Measurements from ENCODE around the gene CAPN10. TPM values are rescaled to one million over a fixed set of nuclear protein-coding genes. Genes with fewer than 3 reads are reported as not detected.
A peak's percentile ranks its signal among the peaks of the same experiment; 100 is the strongest.

The CAPN10 gene
- total and polyA plus RNA-seq, 3 experiments from 2014 or later = 19.5 to 40.5 (median 36.1) TPM

GRCh38 chr2:240568678-240569522, 17.6 kb upstream of the CAPN10 start:
- H3K27ac ChIP-seq (ENCODE audit: low read depth, low read length) = peak overlapping the region; percentile 54
- no peaks in the 10 kb centered on the region for H3K36me3 ChIP-seq (ENCODE audit: insufficient read depth, low read length)
- peak; percentile 49 to 81 (median 76) for DNase-seq
- CTCF ChIA-PET = interaction anchor here (0.7 to 2.3 kb wide), 8 partner anchors 8 to 272 kb away, joined by 3 to 16 read pairs (median 4); partner anchors contain the start of genes CAPN10 and DUSP28
- H3K27me3 ChIP-seq (ENCODE audit: insufficient read depth, low read length, poor library complexity, severe bottlenecking) = no peaks in the 10 kb centered on the region
- H3K4me1 ChIP-seq (ENCODE audit: insufficient read depth, low read length) = peaks cover 66% of the 10 kb centered on the region
- no peaks in the 10 kb centered on the region for H3K9me3 ChIP-seq (ENCODE audit: low read length)
- peak overlapping the region; percentile 66 to 88 (median 76) for H3K27ac Mint-ChIP-seq
- H3K27me3 Mint-ChIP-seq = no peaks in the 10 kb centered on the region
- POLR2A ChIA-PET = interaction anchor here (0.5 to 5.3 kb wide), 8 partner anchors 8 to 958 kb away, joined by 3 to 38 read pairs (median 4); partner anchors contain the start of gene CAPN10
- H3K4me3 ChIP-seq (ENCODE audit: low read length) = peak overlapping the region; percentile 85
- peaks cover 53 to 73% (median 57%) of the 10 kb centered on the region in 3 donors for H3K4me1 Mint-ChIP-seq
- peak overlapping the region; percentile 84 to 95 (median 86) for H3K4me3 Mint-ChIP-seq
- peaks cover 0 to 42% (median 7%) of the 10 kb centered on the region in 3 donors for H3K36me3 Mint-ChIP-seq
- no peaks in the 10 kb centered on the region for H3K9me3 Mint-ChIP-seq

- H3K9me3 ChIP-seq (ENCODE audit: low read length) = no peaks in the 10 kb centered on the region
- Mint-ChIP-seq H3K9me3 (no peaks in the 10 kb centered on the region), H3K4me3 (peak overlapping the region; percentile 84 to 95 (median 86)), H3K4me1 (peaks cover 46 to 67% (median 51%) of the 10 kb centered on the region in 3 donors), H3K27me3 (no peaks in the 10 kb centered on the region), H3K36me3 (peaks cover 0 to 42% (median 5%) of the 10 kb centered on the region in 3 donors), H3K27ac (peak overlapping the region; percentile 66 to 88 (median 76))
- H3K27me3 ChIP-seq (ENCODE audit: insufficient read depth, low read length, poor library complexity, severe bottlenecking) = no peaks in the 10 kb centered on the region
- H3K4me3 ChIP-seq (ENCODE audit: low read length) = peak overlapping the region; percentile 85
- POLR2A ChIA-PET = interaction anchor here (1.7 to 5.3 kb wide), 4 partner anchors 9 to 52 kb away, joined by 5 to 38 read pairs (median 18); partner anchors contain the start of gene CAPN10
- peak in 1 of 5 donors; percentile 41 for DNase-seq
- H3K27ac ChIP-seq (ENCODE audit: low read depth, low read length) = peak overlapping the region; percentile 54
- H3K36me3 ChIP-seq (ENCODE audit: insufficient read depth, low read length) = peaks cover 2% of the 10 kb centered on the region
- peaks cover 59% of the 10 kb centered on the region for H3K4me1 ChIP-seq (ENCODE audit: insufficient read depth, low read length)
- CTCF ChIA-PET = interaction anchor here (0.7 to 2.3 kb wide), 7 partner anchors 9 to 271 kb away, joined by 3 to 16 read pairs (median 5); partner anchors contain the start of genes CAPN10 and DUSP28
These were observed 17.0 kb upstream of the CAPN10 start for GRCh38 chr2:240569523-240569997.

- H3K27ac Mint-ChIP-seq = peak overlapping the region in 5 of 8 donors; percentile 66 to 76 (median 75)
- peak overlapping the region; percentile 85 for H3K4me3 ChIP-seq (ENCODE audit: low read length)
- CTCF ChIA-PET = interaction anchor here (1.3 to 2.3 kb wide), 4 partner anchors 9 to 56 kb away, joined by 3 to 16 read pairs (median 10); partner anchors contain the start of genes CAPN10 and DUSP28
These were observed 16.5 kb upstream of the CAPN10 start for GRCh38 chr2:240569998-240570530.

GRCh38 chr2:240570531-240571313, 15.8 kb upstream of the CAPN10 start:
- peak in 1 of 5 donors; percentile 36 for DNase-seq
- H3K9me3 ChIP-seq (ENCODE audit: low read length) = no peaks in the 10 kb centered on the region
- peaks cover 34 to 55% (median 39%) of the 10 kb centered on the region in 3 donors for H3K4me1 Mint-ChIP-seq
- peak overlapping the region; percentile 85 for H3K4me3 ChIP-seq (ENCODE audit: low read length)
- no peaks in the 10 kb centered on the region for H3K27me3 Mint-ChIP-seq
- CTCF ChIA-PET = interaction anchor here (1.3 kb wide), 1 partner anchor 57 kb away, joined by 3 read pairs; no protein-coding TSS in a partner anchor
- H3K27me3 ChIP-seq (ENCODE audit: insufficient read depth, low read length, poor library complexity, severe bottlenecking) = no peaks in the 10 kb centered on the region
- H3K27ac ChIP-seq (ENCODE audit: low read depth, low read length) = no peak overlapping the region
- H3K4me1 ChIP-seq (ENCODE audit: insufficient read depth, low read length) = peaks cover 48% of the 10 kb centered on the region
- peak overlapping the region; percentile 44 to 89 (median 86) for H3K4me3 Mint-ChIP-seq
- peak overlapping the region in 7 of 8 donors; percentile 29 to 81 (median 70) for H3K27ac Mint-ChIP-seq
- peaks cover 12% of the 10 kb centered on the region for H3K36me3 ChIP-seq (ENCODE audit: insufficient read depth, low read length)
- peaks cover 0 to 46% (median 2%) of the 10 kb centered on the region in 3 donors for H3K36me3 Mint-ChIP-seq
- POLR2A ChIA-PET = interaction anchor here (0.6 kb wide), 1 partner anchor 16 kb away, joined by 3 read pairs; the partner anchor contains the start of gene CAPN10
- no peaks in the 10 kb centered on the region for H3K9me3 Mint-ChIP-seq

More at GRCh38 chr2:240569998-240570530, 16.5 kb upstream of the CAPN10 start:
- H3K4me1 Mint-ChIP-seq = peaks cover 41 to 62% (median 45%) of the 10 kb centered on the region in 3 donors
- DNase-seq = no peak
- H3K27me3 Mint-ChIP-seq = no peaks in the 10 kb centered on the region
- H3K9me3 Mint-ChIP-seq = no peaks in the 10 kb centered on the region
- H3K36me3 Mint-ChIP-seq = peaks cover 0 to 44% (median 2%) of the 10 kb centered on the region in 3 donors
- Histone ChIP-seq H3K4me1 (ENCODE audit: insufficient read depth, low read length) (peaks cover 54% of the 10 kb centered on the region), H3K9me3 (ENCODE audit: low read length) (no peaks in the 10 kb centered on the region), H3K27me3 (ENCODE audit: insufficient read depth, low read length, poor library complexity, severe bottlenecking) (no peaks in the 10 kb centered on the region), H3K27ac (ENCODE audit: low read depth, low read length) (no peak overlapping the region), H3K36me3 (ENCODE audit: insufficient read depth, low read length) (peaks cover 8% of the 10 kb centered on the region)
- POLR2A ChIA-PET = interaction anchor here (2.1 kb wide), 1 partner anchor 16 kb away, joined by 28 read pairs; the partner anchor contains the start of gene CAPN10
- peak overlapping the region; percentile 84 to 95 (median 86) for H3K4me3 Mint-ChIP-seq

GRCh38 chr2:240571314-240571973, 15.1 kb upstream of the CAPN10 start:
- no peaks in the 10 kb centered on the region for H3K27me3 ChIP-seq (ENCODE audit: insufficient read depth, low read length, poor library complexity, severe bottlenecking)
- no peak overlapping the region for H3K4me3 ChIP-seq (ENCODE audit: low read length)
- H3K27ac Mint-ChIP-seq = peak overlapping the region in 7 of 8 donors; percentile 29 to 81 (median 70)
- no peak overlapping the region for H3K27ac ChIP-seq (ENCODE audit: low read depth, low read length)
- H3K27me3 Mint-ChIP-seq = no peaks in the 10 kb centered on the region
- peaks cover 20% of the 10 kb centered on the region for H3K36me3 ChIP-seq (ENCODE audit: insufficient read depth, low read length)
- CTCF ChIA-PET = interaction anchor here (1.3 kb wide), 1 partner anchor 58 kb away, joined by 3 read pairs; no protein-coding TSS in a partner anchor
- DNase-seq = peak in 1 of 5 donors; percentile 36
- no peaks in the 10 kb centered on the region for H3K9me3 Mint-ChIP-seq
- H3K4me3 Mint-ChIP-seq = peak overlapping the region; percentile 44 to 86 (median 49)
- H3K9me3 ChIP-seq (ENCODE audit: low read length) = no peaks in the 10 kb centered on the region
- H3K4me1 ChIP-seq (ENCODE audit: insufficient read depth, low read length) = peaks cover 43% of the 10 kb centered on the region
- peaks cover 0 to 52% (median 2%) of the 10 kb centered on the region in 3 donors for H3K36me3 Mint-ChIP-seq
- POLR2A ChIA-PET = interaction anchor here (0.6 to 1.2 kb wide), 2 partner anchors 10 to 15 kb away, joined by 3 read pairs; partner anchors contain the start of gene CAPN10
- peaks cover 33 to 49% (median 37%) of the 10 kb centered on the region in 3 donors for H3K4me1 Mint-ChIP-seq

- no peaks in the 10 kb centered on the region for H3K27me3 ChIP-seq (ENCODE audit: insufficient read depth, low read length, poor library complexity, severe bottlenecking)
- ChIA-PET POLR2A (interaction anchor here (1.2 to 2.1 kb wide), 2 partner anchors 11 to 14 kb away, joined by 3 to 5 read pairs; partner anchors contain the start of gene CAPN10), CTCF (interaction anchor here (1.3 kb wide), 1 partner anchor 58 kb away, joined by 5 read pairs; no protein-coding TSS in a partner anchor)
- no peaks in the 10 kb centered on the region for H3K9me3 ChIP-seq (ENCODE audit: low read length)
- peak in 1 of 5 donors; percentile 45 for DNase-seq
- peaks cover 22% of the 10 kb centered on the region for H3K36me3 ChIP-seq (ENCODE audit: insufficient read depth, low read length)
- H3K9me3 Mint-ChIP-seq = no peaks in the 10 kb centered on the region
- H3K36me3 Mint-ChIP-seq = peaks cover 0 to 58% (median 2%) of the 10 kb centered on the region in 3 donors
- H3K4me3 ChIP-seq (ENCODE audit: low read length) = no peak overlapping the region
- peak overlapping the region in 2 of 8 donors; percentile 30 to 85 for H3K27ac Mint-ChIP-seq
- peaks cover 28 to 40% (median 31%) of the 10 kb centered on the region in 3 donors for H3K4me1 Mint-ChIP-seq
- peak overlapping the region in 2 of 7 donors; percentile 45 to 62 for H3K4me3 Mint-ChIP-seq
- H3K27me3 Mint-ChIP-seq = no peaks in the 10 kb centered on the region
- peaks cover 35% of the 10 kb centered on the region for H3K4me1 ChIP-seq (ENCODE audit: insufficient read depth, low read length)
- H3K27ac ChIP-seq (ENCODE audit: low read depth, low read length) = no peak overlapping the region
These were observed 14.1 kb upstream of the CAPN10 start for GRCh38 chr2:240572141-240573031.

Data from CD8-positive, alpha-beta memory T cell (primary cell).